ENCODE results near the gene DNASE1L1. TPM values are rescaled to one million over a fixed set of nuclear protein-coding genes. Genes with fewer than 3 reads are reported as not detected.
A peak's percentile ranks its signal among the peaks of the same experiment; 100 is the strongest.

The DNASE1L1 gene
- total and polyA plus RNA-seq, 2 of the 13 experiments (the other 11 are each of a cell fraction or from before 2014, with no cell fraction given): 4.7 to 12.3 TPM

DNA sequence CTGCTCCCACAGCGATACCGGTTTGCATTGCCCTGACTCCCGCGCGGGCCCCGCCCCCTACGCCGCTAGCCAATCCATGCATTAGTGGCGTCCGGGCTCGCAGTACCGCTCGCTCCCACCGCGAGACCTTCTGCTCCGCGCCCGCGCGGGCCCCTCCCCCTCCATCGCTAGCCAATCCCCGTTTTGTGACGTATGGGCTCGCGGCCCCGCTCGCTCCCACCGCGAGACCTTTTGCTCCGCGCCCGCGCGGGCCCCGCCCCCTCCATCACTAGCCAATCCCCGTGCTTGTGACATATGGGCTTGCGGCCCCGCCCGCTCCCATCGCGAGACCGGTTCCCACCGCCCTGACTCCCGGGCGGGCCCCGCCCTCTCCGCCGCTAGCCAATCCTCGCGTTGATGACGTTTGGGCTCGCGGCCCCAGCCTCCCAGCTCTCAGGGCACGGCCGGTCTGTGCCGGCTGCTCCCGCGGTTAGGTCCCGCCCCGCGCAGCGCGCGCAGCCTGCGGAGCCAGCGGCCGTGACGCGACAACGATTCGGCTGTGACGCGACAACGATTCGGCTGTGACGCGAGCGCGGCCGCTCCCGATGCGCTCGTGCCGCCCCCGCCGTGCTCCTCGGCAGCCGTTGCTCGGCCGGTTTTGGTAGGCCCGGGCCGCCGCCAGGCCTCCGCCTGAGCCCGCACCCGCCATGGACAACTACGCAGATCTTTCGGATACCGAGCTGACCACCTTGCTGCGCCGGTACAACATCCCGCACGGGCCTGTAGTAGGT lies 30.1 kb downstream of the DNASE1L1 start, which contains the start of gene EMD (continued):
- no peak for TF ChIP-seq ZNF550 (CRISPR knock-in tag; IDR thresholded peaks at IDR 0.05; ENCODE audit: borderline replicate concordance)
- TF ChIP-seq ZBTB42 (CRISPR knock-in tag; IDR thresholded peaks at IDR 0.05): no peak
- TF ChIP-seq, protein P1, sequence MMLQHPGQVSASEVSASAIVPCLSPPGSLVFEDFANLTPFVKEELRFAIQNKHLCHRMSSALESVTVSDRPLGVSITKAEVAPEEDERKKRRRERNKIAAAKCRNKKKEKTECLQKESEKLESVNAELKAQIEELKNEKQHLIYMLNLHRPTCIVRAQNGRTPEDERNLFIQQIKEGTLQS (CRISPR knock-in tag; IDR thresholded peaks at IDR 0.05): no peak
- TF ChIP-seq RFX5 (IDR thresholded peaks at IDR 0.05; ENCODE audit: low read depth, low read length): no peak
- no peak for TF ChIP-seq ESRRA (CRISPR knock-in tag; IDR thresholded peaks at IDR 0.05; ENCODE audit: low read depth)
- TF ChIP-seq SKI (IDR thresholded peaks at IDR 0.05; ENCODE audit: partially characterized antibody): no peak
- TF ChIP-seq, protein P2, sequence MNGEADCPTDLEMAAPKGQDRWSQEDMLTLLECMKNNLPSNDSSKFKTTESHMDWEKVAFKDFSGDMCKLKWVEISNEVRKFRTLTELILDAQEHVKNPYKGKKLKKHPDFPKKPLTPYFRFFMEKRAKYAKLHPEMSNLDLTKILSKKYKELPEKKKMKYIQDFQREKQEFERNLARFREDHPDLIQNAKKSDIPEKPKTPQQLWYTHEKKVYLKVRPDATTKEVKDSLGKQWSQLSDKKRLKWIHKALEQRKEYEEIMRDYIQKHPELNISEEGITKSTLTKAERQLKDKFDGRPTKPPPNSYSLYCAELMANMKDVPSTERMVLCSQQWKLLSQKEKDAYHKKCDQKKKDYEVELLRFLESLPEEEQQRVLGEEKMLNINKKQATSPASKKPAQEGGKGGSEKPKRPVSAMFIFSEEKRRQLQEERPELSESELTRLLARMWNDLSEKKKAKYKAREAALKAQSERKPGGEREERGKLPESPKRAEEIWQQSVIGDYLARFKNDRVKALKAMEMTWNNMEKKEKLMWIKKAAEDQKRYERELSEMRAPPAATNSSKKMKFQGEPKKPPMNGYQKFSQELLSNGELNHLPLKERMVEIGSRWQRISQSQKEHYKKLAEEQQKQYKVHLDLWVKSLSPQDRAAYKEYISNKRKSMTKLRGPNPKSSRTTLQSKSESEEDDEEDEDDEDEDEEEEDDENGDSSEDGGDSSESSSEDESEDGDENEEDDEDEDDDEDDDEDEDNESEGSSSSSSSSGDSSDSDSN (CRISPR knock-in tag; IDR thresholded peaks at IDR 0.05): peak; percentile 39; the same call in 1 of the 2 replicates
- TF ChIP-seq, protein P3, sequence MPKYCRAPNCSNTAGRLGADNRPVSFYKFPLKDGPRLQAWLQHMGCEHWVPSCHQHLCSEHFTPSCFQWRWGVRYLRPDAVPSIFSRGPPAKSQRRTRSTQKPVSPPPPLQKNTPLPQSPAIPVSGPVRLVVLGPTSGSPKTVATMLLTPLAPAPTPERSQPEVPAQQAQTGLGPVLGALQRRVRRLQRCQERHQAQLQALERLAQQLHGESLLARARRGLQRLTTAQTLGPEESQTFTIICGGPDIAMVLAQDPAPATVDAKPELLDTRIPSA (CRISPR knock-in tag; IDR thresholded peaks at IDR 0.05; ENCODE audit: borderline replicate concordance): no peak
- no peak for TF ChIP-seq ZNF605 (CRISPR knock-in tag; IDR thresholded peaks at IDR 0.05)
- TF ChIP-seq, protein P4, sequence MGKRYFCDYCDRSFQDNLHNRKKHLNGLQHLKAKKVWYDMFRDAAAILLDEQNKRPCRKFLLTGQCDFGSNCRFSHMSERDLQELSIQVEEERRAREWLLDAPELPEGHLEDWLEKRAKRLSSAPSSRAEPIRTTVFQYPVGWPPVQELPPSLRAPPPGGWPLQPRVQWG (CRISPR knock-in tag; IDR thresholded peaks at IDR 0.05; ENCODE audit: borderline replicate concordance, low read depth): no peak
- TF ChIP-seq, protein P5, sequence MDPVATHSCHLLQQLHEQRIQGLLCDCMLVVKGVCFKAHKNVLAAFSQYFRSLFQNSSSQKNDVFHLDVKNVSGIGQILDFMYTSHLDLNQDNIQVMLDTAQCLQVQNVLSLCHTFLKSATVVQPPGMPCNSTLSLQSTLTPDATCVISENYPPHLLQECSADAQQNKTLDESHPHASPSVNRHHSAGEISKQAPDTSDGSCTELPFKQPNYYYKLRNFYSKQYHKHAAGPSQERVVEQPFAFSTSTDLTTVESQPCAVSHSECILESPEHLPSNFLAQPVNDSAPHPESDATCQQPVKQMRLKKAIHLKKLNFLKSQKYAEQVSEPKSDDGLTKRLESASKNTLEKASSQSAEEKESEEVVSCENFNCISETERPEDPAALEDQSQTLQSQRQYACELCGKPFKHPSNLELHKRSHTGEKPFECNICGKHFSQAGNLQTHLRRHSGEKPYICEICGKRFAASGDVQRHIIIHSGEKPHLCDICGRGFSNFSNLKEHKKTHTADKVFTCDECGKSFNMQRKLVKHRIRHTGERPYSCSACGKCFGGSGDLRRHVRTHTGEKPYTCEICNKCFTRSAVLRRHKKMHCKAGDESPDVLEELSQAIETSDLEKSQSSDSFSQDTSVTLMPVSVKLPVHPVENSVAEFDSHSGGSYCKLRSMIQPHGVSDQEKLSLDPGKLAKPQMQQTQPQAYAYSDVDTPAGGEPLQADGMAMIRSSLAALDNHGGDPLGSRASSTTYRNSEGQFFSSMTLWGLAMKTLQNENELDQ (CRISPR knock-in tag; IDR thresholded peaks at IDR 0.05; ENCODE audit: borderline replicate concordance): no peak
- TF ChIP-seq SP2 (CRISPR knock-in tag; IDR thresholded peaks at IDR 0.05): no peak; the same call in none of the 2 replicates
- TF ChIP-seq, protein P6, sequence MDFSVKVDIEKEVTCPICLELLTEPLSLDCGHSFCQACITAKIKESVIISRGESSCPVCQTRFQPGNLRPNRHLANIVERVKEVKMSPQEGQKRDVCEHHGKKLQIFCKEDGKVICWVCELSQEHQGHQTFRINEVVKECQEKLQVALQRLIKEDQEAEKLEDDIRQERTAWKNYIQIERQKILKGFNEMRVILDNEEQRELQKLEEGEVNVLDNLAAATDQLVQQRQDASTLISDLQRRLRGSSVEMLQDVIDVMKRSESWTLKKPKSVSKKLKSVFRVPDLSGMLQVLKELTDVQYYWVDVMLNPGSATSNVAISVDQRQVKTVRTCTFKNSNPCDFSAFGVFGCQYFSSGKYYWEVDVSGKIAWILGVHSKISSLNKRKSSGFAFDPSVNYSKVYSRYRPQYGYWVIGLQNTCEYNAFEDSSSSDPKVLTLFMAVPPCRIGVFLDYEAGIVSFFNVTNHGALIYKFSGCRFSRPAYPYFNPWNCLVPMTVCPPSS (IDR thresholded peaks at IDR 0.05): no peak
- TF ChIP-seq ZNF83 (CRISPR knock-in tag; IDR thresholded peaks at IDR 0.05; ENCODE audit: borderline replicate concordance): no peak
- peak; percentile 32; the same call in 1 of the 2 replicates for TF ChIP-seq NFKB2 (CRISPR knock-in tag; IDR thresholded peaks at IDR 0.05; ENCODE audit: borderline replicate concordance)
- no peak for TF ChIP-seq ZFP36L2 (CRISPR knock-in tag; IDR thresholded peaks at IDR 0.05)
- TF ChIP-seq STAT5B (CRISPR knock-in tag; IDR thresholded peaks at IDR 0.05): no peak
- TF ChIP-seq GATAD1 (CRISPR knock-in tag; IDR thresholded peaks at IDR 0.05): 0 out of 2 replicates have a peak, but pooled peaks have one; percentile 11
- TF ChIP-seq NKX3-1 (CRISPR knock-in tag; IDR thresholded peaks at IDR 0.05): no peak
- TF ChIP-seq SMC3 (IDR thresholded peaks at IDR 0.05; ENCODE audit: low read length): no peak
- TF ChIP-seq MLLT10 (CRISPR knock-in tag; IDR thresholded peaks at IDR 0.05): no peak
- no peak for TF ChIP-seq PRPF4 (IDR thresholded peaks at IDR 0.05; ENCODE audit: low read depth, low read length, poor library complexity, severe bottlenecking)
- no peak for TF ChIP-seq ZNF7 (CRISPR knock-in tag; IDR thresholded peaks at IDR 0.05)
- TF ChIP-seq ZNF547 (CRISPR knock-in tag; IDR thresholded peaks at IDR 0.05): no peak

Measured in HepG2 (cell line).